Measurements from ENCODE around the gene FILIP1L.

DNA sequence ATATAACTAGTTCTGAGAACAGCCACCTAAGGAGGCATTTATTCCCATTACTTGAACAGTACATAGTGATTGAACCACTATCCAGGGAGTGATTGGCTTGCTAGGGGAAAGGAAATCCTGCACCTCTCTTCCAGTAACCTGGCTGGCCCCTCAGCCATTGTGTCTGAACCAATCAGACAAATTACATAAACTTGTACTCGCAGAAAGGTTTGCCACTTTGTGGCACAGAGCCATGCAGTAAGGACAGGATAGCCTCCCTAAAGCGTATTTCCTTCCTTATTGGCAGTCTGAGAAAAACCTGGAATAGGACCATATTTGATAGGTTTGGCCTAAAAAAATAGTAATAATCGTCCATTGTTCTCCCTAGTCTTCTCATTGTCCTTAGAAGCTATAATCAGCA lies 277.6 kb downstream of the FILIP1L start:
- TF ChIP-seq TAF1 (IDR thresholded peaks at IDR 0.05; ENCODE audit: borderline replicate concordance, insufficient read depth, low read length) (no peak), POLR2AphosphoS5 (IDR thresholded peaks at IDR 0.05; ENCODE audit: low read depth, low read length) (no peak), SIN3A (IDR thresholded peaks at IDR 0.05; ENCODE audit: borderline replicate concordance, insufficient read depth, low read length) (no peak), REST (IDR thresholded peaks at IDR 0.05; ENCODE audit: insufficient read depth in 1 of 2, low read depth in 2 of 2, low read length in 2 of 2) (no peak), FOXP2 (optimal IDR thresholded peaks at IDR 0.05; ENCODE audit: borderline replicate concordance, extremely low read depth, extremely low read length, insufficient read depth) (no peak)
